ENCODE results near the gene AKR1C8. TPM values are rescaled to one million over a fixed set of nuclear protein-coding genes. Genes with fewer than 3 reads are reported as not detected.

Gene AKR1C8
- total and polyA plus RNA-seq, 2 of the 13 experiments (the other 11 are each of a cell fraction or from before 2014, with no cell fraction given), result 0.12 TPM; not detected in 1

GRCh38 chr10:5165738-5166137 lies 19.2 kb downstream of the AKR1C8 start (continued):
- TF ChIP-seq AFF4 (CRISPR knock-in tag; IDR thresholded peaks at IDR 0.05) (no peak), MIXL1 (CRISPR knock-in tag; IDR thresholded peaks at IDR 0.05) (0 out of 2 replicates have a peak, but pooled peaks have one; percentile 14), ZNF331 (CRISPR knock-in tag; IDR thresholded peaks at IDR 0.05) (peak; percentile 80), KDM1A (CRISPR knock-in tag; IDR thresholded peaks at IDR 0.05) (0 out of 2 replicates have a peak, but pooled peaks have one; percentile 44), USF2 (IDR thresholded peaks at IDR 0.05; ENCODE audit: low read depth, low read length) (no peak), USF2 (CRISPR knock-in tag; IDR thresholded peaks at IDR 0.05; ENCODE audit: borderline replicate concordance) (no peak), ZMYM2 (CRISPR knock-in tag; IDR thresholded peaks at IDR 0.05) (peak; percentile 84; the same call in 1 of the 2 replicates), DNMT3B (CRISPR knock-in tag; conservative IDR thresholded peaks at IDR 0.05) (no peak), HNF1A (IDR thresholded peaks at IDR 0.05; ENCODE audit: low read depth) (no peak), HNF1A (CRISPR knock-in tag; IDR thresholded peaks at IDR 0.05; ENCODE audit: borderline replicate concordance) (no peak), SMC3 (IDR thresholded peaks at IDR 0.05; ENCODE audit: low read length) (peak; percentile 27; the same call in 1 of the 2 replicates), RCOR2 (CRISPR knock-in tag; IDR thresholded peaks at IDR 0.05) (peak; percentile 35; the same call in 1 of the 2 replicates), ZNF616 (CRISPR knock-in tag; IDR thresholded peaks at IDR 0.05; ENCODE audit: low read depth) (peak; percentile 100), ZNF280D (CRISPR knock-in tag; IDR thresholded peaks at IDR 0.05) (peak; percentile 100), CBX1 (IDR thresholded peaks at IDR 0.05; ENCODE audit: low read depth) (peak; percentile 98)
- TF ChIP-seq, protein P1, sequence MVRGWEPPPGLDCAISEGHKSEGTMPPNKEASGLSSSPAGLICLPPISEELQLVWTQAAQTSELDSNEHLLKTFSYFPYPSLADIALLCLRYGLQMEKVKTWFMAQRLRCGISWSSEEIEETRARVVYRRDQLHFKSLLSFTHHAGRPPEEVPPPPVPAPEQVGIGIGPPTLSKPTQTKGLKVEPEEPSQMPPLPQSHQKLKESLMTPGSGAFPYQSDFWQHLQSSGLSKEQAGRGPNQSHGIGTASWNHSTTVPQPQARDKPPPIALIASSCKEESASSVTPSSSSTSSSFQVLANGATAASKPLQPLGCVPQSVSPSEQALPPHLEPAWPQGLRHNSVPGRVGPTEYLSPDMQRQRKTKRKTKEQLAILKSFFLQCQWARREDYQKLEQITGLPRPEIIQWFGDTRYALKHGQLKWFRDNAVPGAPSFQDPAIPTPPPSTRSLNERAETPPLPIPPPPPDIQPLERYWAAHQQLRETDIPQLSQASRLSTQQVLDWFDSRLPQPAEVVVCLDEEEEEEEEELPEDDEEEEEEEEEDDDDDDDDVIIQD (CRISPR knock-in tag; IDR thresholded peaks at IDR 0.05; ENCODE audit: low read depth), result peak; percentile 60; the same call in 1 of the 2 replicates

All from HepG2 (cell line).